ENCODE results near the gene CNTROB.

The CNTROB gene

GRCh38 chr17:7931709-7932482, at the start of gene CNTROB, which contains the start of gene TRAPPC1:
TSS of gene CNTROB (plus strand) at chr17:7932206. CDS start at chr17:7933080, 874 bp downstream.
TSS of gene TRAPPC1 (minus strand) at chr17:7931946. CDS start at chr17:7931829, 117 bp downstream.
- no peak for TF ChIP-seq CTCF (IDR thresholded peaks at IDR 0.05; ENCODE audit: extremely low read depth, missing control alignments)
- DNase-seq (ENCODE audit: low spot score), result peak; percentile 99

- TF ChIP-seq CTCF (IDR thresholded peaks at IDR 0.05; ENCODE audit: extremely low read depth, missing control alignments), result no peak
- no peak for DNase-seq (ENCODE audit: low spot score)
These were observed 49.4 kb upstream of the CNTROB start for GRCh38 chr17:7882629-7883028.

- peak; percentile 72 for DNase-seq (ENCODE audit: low spot score)
- no peak for TF ChIP-seq CTCF (IDR thresholded peaks at IDR 0.05; ENCODE audit: extremely low read depth, missing control alignments)
These were observed 48.1 kb upstream of the CNTROB start for GRCh38 chr17:7883781-7884386.

- no peak for TF ChIP-seq CTCF (IDR thresholded peaks at IDR 0.05; ENCODE audit: extremely low read depth, missing control alignments)
- peak; percentile 55 for DNase-seq (ENCODE audit: low spot score)
These were observed 47.2 kb upstream of the CNTROB start for GRCh38 chr17:7884581-7885366.

GRCh38 chr17:7885367-7886226, 46.4 kb upstream of the CNTROB start:
- DNase-seq (ENCODE audit: low spot score), result peak; percentile 84
- no peak for TF ChIP-seq CTCF (IDR thresholded peaks at IDR 0.05; ENCODE audit: extremely low read depth, missing control alignments)

GRCh38 chr17:7886227-7887037, 45.6 kb upstream of the CNTROB start:
- DNase-seq (ENCODE audit: low spot score), result peak; percentile 62
- no peak for TF ChIP-seq CTCF (IDR thresholded peaks at IDR 0.05; ENCODE audit: extremely low read depth, missing control alignments)
